Aorta (tissue), 5 donors: Measurements from ENCODE around the gene ANKRA2. TPM values are rescaled to one million over a fixed set of nuclear protein-coding genes. Genes with fewer than 3 reads are reported as not detected.

Experiments used
- ATAC-seq: fragments of 200-7000 bp; cut with Tn5 transposase; one replicate; pipeline ENCODE4 v1.9.1; 2022; ENCODE audit warnings: moderate library complexity; ENCODE audit not compliant: low FRiP score
- DNase-seq, 2 donors: peaks; one replicate each; pipeline ENCODE4 v3.0.0-alpha.2; 2020
- H3K27ac ChIP-seq, 2 donors: one replicate each; pipeline ENCODE4 v1.5.1; 2013; ENCODE audit warnings: low read length in 2 of 2, mild to moderate bottlenecking in 2 of 2, moderate library complexity in 2 of 2, control low read depth in 1 of 2, inconsistent platforms in 1 of 2, low read depth in 1 of 2
- H3K27me3 ChIP-seq, 2 donors: one replicate each; pipeline ENCODE4 v1.6.1; 2013; ENCODE audit warnings: control low read depth in 1 of 2, low read length in 1 of 2, mild to moderate bottlenecking in 1 of 2, moderate library complexity in 1 of 2; ENCODE audit not compliant: insufficient read depth in 2 of 2, control insufficient read depth in 1 of 2
- H3K36me3 ChIP-seq, 2 donors: one replicate each; pipeline ENCODE4 v1.6.1; 2013; ENCODE audit warnings: control low read depth in 1 of 2, low read length in 1 of 2, mild to moderate bottlenecking in 1 of 2; ENCODE audit not compliant: insufficient read depth in 2 of 2, control insufficient read depth in 1 of 2
- H3K4me1 ChIP-seq, 2 donors: one replicate each; pipeline ENCODE4 v1.6.1; 2013; ENCODE audit warnings: low read length in 2 of 2, control low read depth in 1 of 2, mild to moderate bottlenecking in 1 of 2, moderate library complexity in 1 of 2; ENCODE audit not compliant: insufficient read depth in 2 of 2, control insufficient read depth in 1 of 2
- H3K4me3 ChIP-seq, 2 donors: one replicate each; pipeline ENCODE4 v1.5.1; 2013; ENCODE audit warnings: low read length in 2 of 2, control low read depth in 1 of 2, mild to moderate bottlenecking in 1 of 2
- H3K9me3 ChIP-seq: one replicate; pipeline ENCODE4 v1.6.1; 2013; ENCODE audit warnings: mild to moderate bottlenecking, low read length; ENCODE audit not compliant: control insufficient read depth
- WGBS, 2 donors: extraction: QIAGEN DNeasy Blood & Tissue Kit; methylation state at CpG; one replicate each; pipeline ENCODE4 v1.1.7; 2013; 5-methylcytosine and 5-hydroxymethylcytosine counted together
- intact Hi-C, 2 donors: fragments of 100-400 bp; cut with DNase I; formaldehyde crosslinking; loops; one replicate each; pipeline versions ENCODE4 v1.14.2 to v1.15.0; 2022
- polyA plus RNA-seq, 2 donors: library from polyadenylated mRNA; stranded (reverse); fragments of 200-250 nt; gene quantifications; one replicate each; pipeline ENCODE4 v1.2.3, GENCODE V29; 2013
- total RNA-seq, 2 donors: library from RNA; stranded (reverse); fragmentation: NEBNext Ultra II Directional; extraction: Animal tissue kit (Norgen Biotek cat#: 25700); gene quantifications; one replicate each; pipeline ENCODE4 v1.2.1, GENCODE V29; 2021
- donor health status: healthy with polysubstance abuse.
- donor health status: Bipolar disorder and iron deficiency.
- donor health status: DM: no; HTN: no; CAD: no.
- donor health status: DM: no; HTN: no; CAD: no.
- donor health status: DM: yes; HTN: yes; CAD: no.

The ANKRA2 gene
- total and polyA plus RNA-seq, 4 donors, result 19.5 to 29.9 (median 24.1) TPM

DNA sequence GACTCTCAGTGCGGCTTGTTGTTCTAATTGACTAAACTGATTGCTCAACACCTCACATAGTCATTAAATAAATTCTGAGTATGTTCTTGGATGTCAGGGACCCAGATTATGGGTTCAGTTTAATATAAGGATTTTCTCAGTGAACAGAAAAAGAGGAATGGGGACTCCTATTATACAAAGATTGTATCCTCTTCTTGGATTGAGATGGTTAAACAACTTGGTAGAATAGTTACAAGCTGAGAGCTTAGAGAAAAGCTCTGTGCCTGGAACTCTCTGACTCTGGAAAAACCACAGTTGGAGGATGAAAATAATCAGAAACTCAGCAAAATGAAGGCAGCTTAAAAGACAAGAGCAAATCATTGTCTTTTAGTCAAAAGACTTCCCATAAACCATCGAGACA, 30.5 kb downstream of the ANKRA2 start:
- H3K4me3 ChIP-seq, result no peak overlapping the region
- no peaks in the 10 kb centered on the region for H3K27me3 ChIP-seq
- ATAC-seq (no peak), DNase-seq (no peak)
- intact Hi-C loops, result no loop called here
- H3K36me3 ChIP-seq, result no peaks in the 10 kb centered on the region
- 92 to 99% methylated on average over 2 of the region's 2 CpGs for WGBS, 2 donors
- no peaks in the 10 kb centered on the region for H3K9me3 ChIP-seq
- peaks cover 2% of the 10 kb centered on the region in 2 donors for H3K4me1 ChIP-seq
- no peak overlapping the region for H3K27ac ChIP-seq

DNA sequence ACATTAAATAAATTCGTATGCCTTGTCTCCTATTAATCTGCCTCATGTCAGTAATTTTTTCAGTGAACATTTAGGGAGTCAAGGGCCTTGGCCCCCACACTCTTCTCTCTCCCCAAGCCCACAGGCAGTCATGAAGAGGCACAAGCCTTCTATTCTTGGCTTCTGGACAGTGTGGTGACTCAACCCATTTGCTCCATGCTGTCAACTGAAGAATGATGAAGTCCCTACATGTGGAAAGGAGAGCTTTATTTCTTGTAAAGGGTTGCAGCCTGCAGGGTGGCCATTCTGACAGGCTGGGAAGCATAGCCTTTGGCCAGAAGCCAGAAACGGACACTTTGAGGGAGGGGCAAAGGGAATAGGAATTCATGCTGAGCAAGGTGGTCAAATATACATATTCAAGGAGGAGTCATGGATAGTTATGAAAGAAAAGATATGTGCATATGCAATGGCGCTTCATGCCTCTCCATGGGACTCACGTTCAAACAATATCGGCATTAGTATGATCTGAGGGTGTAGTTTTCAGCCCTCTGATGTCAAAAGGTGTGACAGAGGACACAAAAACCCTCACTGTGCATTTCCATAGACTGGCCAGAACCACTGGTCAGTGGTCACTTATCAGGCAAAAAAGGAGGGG, 31.3 kb downstream of the ANKRA2 start:
- no peaks in the 10 kb centered on the region for H3K36me3 ChIP-seq
- no peak overlapping the region for H3K4me3 ChIP-seq
- intact Hi-C loops, result no loop called here
- ATAC-seq, result no peak
- H3K27me3 ChIP-seq, result no peaks in the 10 kb centered on the region
- H3K27ac ChIP-seq, result no peak overlapping the region
- no peak for DNase-seq
- 76 to 77% methylated on average over 5 of the region's 5 CpGs for WGBS, 2 donors
- H3K9me3 ChIP-seq, result no peaks in the 10 kb centered on the region
- peaks cover 0 to 2% of the 10 kb centered on the region in 2 donors for H3K4me1 ChIP-seq

- WGBS, 2 donors, result 82 to 87% methylated on average over 5 of the region's 5 CpGs
- no peak overlapping the region for H3K27ac ChIP-seq
- H3K9me3 ChIP-seq, result no peaks in the 10 kb centered on the region
- intact Hi-C loops, result no loop called here
- H3K27me3 ChIP-seq, result no peaks in the 10 kb centered on the region
- DNase-seq (no peak), ATAC-seq (no peak)
- no peaks in the 10 kb centered on the region for H3K36me3 ChIP-seq
- peaks cover 0 to 2% of the 10 kb centered on the region in 2 donors for H3K4me1 ChIP-seq
- H3K4me3 ChIP-seq, result no peak overlapping the region
These were observed 33.2 kb downstream of the ANKRA2 start for GRCh38 chr5:73532195-73532594.

GRCh38 chr5:73531356-73531755, 34.1 kb downstream of the ANKRA2 start:
- H3K4me3 ChIP-seq, result no peak overlapping the region
- no peaks in the 10 kb centered on the region for H3K27me3 ChIP-seq
- H3K36me3 ChIP-seq, result no peaks in the 10 kb centered on the region
- H3K27ac ChIP-seq, result no peak overlapping the region
- ATAC-seq, result no peak
- no peaks in the 10 kb centered on the region for H3K9me3 ChIP-seq
- peaks cover 0 to 2% of the 10 kb centered on the region in 2 donors for H3K4me1 ChIP-seq
- intact Hi-C loops, result no loop called here
- no peak for DNase-seq
- WGBS, 2 donors, result 90 to 92% methylated on average over 1 of the region's 1 CpG

GRCh38 chr5:73529081-73529480, 36.4 kb downstream of the ANKRA2 start:
- DNase-seq (no peak), ATAC-seq (no peak)
- WGBS, 2 donors, result 83 to 88% methylated on average over 1 of the region's 1 CpG
- H3K27ac ChIP-seq, result no peak overlapping the region
- H3K4me1 ChIP-seq, result peaks cover 0 to 2% of the 10 kb centered on the region in 2 donors
- no peaks in the 10 kb centered on the region for H3K36me3 ChIP-seq
- H3K9me3 ChIP-seq, result no peaks in the 10 kb centered on the region
- intact Hi-C loops, result no loop called here
- H3K27me3 ChIP-seq, result no peaks in the 10 kb centered on the region
- no peak overlapping the region for H3K4me3 ChIP-seq

DNA sequence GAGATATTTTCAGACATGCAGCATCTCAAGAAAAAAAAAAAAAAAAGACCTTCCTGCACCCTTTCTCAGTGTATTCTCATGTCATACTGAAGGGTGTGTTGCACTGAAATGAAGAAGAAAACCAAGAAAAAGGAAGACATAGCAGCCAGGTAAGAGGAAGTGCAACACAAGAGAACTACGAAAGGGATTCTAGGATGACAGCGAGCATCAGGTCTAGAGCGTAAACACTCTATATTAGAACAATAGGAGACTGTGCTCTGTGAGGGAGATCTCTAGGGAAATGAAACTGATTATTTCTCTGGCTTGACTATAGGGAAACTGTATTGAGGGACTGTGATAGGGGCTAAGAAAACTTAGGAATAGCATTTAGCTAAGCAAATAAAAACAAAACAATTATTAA, 37.2 kb downstream of the ANKRA2 start:
- H3K9me3 ChIP-seq, result no peaks in the 10 kb centered on the region
- H3K36me3 ChIP-seq, result no peaks in the 10 kb centered on the region
- ATAC-seq (no peak), DNase-seq (no peak)
- H3K4me3 ChIP-seq, result no peak overlapping the region
- peaks cover 0 to 2% of the 10 kb centered on the region in 2 donors for H3K4me1 ChIP-seq
- H3K27me3 ChIP-seq, result no peaks in the 10 kb centered on the region
- intact Hi-C loops, result no loop called here
- no peak overlapping the region for H3K27ac ChIP-seq
- 90 to 91% methylated on average over 3 of the region's 3 CpGs for WGBS, 2 donors

DNA sequence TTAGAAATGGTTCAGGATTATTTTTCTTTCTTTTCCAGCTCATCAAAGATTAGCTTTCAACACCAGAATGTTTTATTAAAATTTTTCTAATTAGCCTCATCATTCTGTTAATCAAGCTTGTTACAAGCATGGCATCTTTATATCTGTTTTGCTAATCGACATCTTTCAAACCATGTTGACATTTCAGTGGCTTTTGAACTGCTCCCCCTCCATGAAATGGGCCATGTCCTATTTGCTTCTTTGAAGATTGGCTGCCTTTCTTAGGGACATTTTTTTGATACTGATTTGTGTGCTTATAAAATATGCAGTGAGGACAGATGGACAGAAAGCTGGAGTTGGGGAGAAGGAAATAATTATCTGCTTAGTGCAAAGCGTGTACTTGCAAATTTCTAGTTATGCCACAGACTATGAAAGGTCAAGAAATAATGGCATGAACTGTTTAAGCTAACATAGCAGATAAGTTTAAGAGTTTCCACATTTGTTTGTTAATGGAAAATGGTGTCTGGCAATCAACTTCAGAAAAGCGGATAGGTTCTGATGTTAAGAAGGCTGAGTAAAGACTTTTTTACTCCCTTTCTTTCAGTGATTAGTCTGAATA, 39.7 kb downstream of the ANKRA2 start:
- H3K4me1 ChIP-seq, result peaks cover 4% of the 10 kb centered on the region in 2 donors
- H3K27me3 ChIP-seq, result no peaks in the 10 kb centered on the region
- no peak overlapping the region for H3K27ac ChIP-seq
- H3K36me3 ChIP-seq, result no peaks in the 10 kb centered on the region
- no peak overlapping the region for H3K4me3 ChIP-seq
- 12 to 18% methylated on average over 3 of the region's 3 CpGs for WGBS, 2 donors
- DNase-seq, result no peak
- H3K9me3 ChIP-seq, result no peaks in the 10 kb centered on the region
- intact Hi-C loops, result no loop called here
- ATAC-seq, result no peak

DNA sequence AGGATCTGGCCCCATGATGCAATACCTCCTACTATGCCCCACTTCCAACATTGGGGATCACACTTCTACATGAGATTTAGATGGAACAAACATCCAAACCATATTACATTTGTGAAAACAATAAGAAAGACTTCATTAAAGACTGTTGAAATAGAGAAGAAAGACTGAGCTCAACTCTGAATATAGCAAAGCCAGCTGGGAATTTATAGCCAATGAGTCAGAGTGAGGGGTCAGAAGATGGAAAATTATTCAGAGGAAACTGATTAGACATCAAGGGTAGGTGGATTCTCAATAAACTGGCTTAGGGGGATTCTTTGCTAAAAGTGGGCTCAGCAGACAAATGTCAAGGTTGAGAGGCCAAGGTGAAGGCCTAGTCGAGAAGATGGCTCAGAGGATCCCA, 41.6 kb downstream of the ANKRA2 start:
- Histone ChIP-seq H3K36me3 (no peaks in the 10 kb centered on the region), H3K27me3 (no peaks in the 10 kb centered on the region), H3K27ac (no peak overlapping the region), H3K9me3 (no peaks in the 10 kb centered on the region), H3K4me1 (peaks cover 4% of the 10 kb centered on the region in 2 donors), H3K4me3 (no peak overlapping the region)
- DNase-seq, result no peak
- intact Hi-C loops, result no loop called here
- 93 to 100% methylated on average over 1 of the region's 1 CpG for WGBS, 2 donors
- ATAC-seq, result no peak

DNA sequence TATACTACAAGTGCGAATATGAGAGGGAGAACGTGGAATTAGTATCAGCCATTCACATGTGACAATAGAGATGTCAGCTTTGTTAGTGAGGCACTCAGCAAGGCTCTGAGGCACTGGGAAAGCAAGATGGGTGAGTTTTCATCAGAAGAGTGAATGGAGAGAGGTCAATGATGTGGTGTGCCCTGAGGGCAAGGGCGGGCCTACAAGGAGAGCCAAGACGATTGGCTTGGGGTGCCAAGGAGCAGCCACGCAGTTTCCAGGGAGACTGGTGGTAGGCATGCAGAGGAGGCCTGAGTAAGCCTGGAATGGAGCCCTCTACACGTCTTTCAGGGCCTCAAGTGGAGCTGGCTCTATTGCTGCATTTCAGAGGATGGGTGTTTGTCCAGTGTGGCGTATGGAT, 42.5 kb downstream of the ANKRA2 start:
- Histone ChIP-seq H3K4me3 (no peak overlapping the region), H3K27ac (no peak overlapping the region), H3K4me1 (peaks cover 4% of the 10 kb centered on the region in 2 donors), H3K27me3 (no peaks in the 10 kb centered on the region), H3K9me3 (no peaks in the 10 kb centered on the region), H3K36me3 (no peaks in the 10 kb centered on the region)
- DNase-seq, result no peak
- intact Hi-C loops, result no loop called here
- no peak for ATAC-seq
- 86 to 88% methylated on average over 7 of the region's 7 CpGs for WGBS, 2 donors
